NCI-H2227 treated with DMSO at 0.1 percent for 48 hours (cell line): ENCODE results near the gene NOMO2.
"Not testable (repeated sequence)": the region's sequence is repeated elsewhere in the genome, so short reads cannot be mapped to it uniquely, and the experiment has no call there.

Experiments used
- DNase-seq: peaks from one replicate; lab custom pipeline; 2025; lab: John Stamatoyannopoulos, UW

NOMO2 gene

GRCh38 chr16:18522637-18523036 lies 39.3 kb downstream of the NOMO2 start:
- DNase-seq, result not testable (repeated sequence)

DNA sequence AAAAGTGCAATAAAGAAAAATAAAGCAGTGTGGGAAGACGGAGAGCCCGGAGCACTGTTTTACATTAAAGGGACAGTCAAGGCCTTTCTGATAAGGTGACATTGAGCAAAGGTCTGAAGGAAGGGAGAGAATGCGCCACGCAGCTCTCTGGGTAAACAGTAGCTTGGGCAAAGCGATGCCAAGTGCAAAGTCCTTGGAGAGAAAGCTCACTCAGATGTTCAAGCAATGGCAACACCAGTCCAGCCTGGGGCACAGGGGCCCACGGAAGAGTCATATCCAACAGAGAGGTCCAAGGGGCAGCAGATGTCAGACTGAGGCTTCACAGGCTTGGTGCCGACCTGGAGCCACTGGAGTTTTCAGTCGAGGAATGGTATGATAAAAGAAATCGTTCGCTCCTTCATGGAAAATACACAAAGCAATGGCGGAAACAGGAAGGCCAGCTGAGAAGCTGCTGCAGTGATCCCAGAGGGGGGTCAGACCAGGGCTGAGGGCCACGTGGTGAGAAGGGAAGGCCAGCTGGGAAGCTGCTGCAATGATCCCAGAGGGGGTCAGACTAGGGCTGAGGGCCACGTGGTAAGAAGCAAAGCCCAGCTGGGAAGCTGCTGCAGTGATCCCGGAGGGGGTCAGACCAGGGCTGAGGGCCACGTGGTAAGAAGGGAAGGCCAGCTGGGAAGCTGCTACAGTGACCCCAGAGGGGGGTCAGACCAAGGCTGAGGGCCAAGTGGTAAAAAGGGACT lies 40.3 kb downstream of the NOMO2 start:
- not testable (repeated sequence) for DNase-seq

- DNase-seq, result not testable (repeated sequence)
These were observed 43.2 kb downstream of the NOMO2 start for GRCh38 chr16:18518536-18519283.

DNA sequence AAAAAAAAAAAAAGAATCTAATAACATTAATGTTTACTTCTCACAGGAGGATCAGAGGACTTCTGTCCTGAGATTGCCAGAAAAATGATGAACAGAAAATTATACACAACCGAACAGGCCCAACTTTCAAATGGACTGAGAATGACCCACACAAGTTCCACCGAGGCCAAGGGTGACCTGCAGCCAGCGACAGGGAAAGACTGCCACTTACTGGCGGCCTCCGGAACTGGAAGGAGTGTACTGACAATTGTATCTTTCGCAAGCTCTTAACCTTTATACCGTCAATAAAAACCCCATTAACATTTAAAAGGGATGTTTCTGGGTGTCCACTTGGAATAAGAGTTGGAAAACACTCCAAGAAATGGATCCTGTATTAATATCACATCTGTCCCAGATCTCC lies 63.5 kb downstream of the NOMO2 start:
- DNase-seq, result not testable (repeated sequence)

DNA sequence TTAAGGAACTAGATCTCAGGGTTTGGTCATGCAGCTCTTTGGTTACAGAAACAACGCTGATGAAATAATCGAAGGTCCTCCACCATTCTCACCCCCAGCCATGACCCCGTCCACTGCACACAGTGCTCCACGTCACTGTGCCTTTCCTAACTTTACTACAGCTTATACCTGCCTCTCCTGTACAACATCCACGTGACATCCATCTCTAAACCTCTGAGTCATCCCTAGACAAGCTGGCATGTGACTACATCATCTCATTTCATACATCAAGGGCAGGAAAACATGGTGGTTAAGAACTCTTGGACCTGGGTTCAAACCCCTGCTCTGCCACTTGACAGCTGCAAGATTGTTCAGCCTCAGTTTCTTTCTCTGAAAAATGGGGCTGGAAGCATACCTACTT lies 64.9 kb downstream of the NOMO2 start:
- DNase-seq, result not testable (repeated sequence)

DNA sequence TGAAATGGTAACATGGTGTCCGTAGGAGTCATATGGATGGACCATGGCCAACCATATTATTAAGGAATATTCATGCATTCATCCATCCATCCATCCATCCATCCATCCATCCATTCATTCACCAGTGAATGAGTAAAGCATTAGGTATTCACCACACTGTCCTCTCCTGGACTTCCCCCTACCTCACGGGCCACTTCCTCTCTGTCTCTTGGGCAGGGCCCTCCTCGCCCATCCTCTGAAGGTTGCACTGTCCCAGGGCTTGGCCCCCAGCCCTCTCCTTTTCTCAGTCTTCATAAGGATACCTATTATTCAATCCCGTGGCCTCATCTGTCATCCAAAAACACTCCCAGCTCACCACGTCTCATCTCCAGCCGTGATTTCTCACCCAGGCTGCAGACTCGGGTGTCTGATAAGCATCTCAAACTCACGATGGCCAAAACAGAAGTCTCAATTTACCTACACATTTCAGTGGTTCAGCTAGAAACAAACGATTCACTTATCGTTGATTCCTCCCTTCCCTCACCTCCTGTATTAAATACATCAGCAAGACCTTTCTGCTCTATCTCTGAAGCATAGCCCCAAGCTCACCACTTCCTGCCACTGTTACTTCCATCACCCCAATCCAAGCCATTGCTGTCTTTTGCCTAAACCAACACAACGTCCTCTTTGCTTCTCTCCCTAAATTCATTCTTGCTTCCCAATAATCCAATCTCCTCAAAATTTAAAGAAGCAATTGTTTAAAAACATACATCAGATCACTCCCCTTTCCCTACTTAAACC lies 69.6 kb downstream of the NOMO2 start:
- DNase-seq, result not testable (repeated sequence)

- not testable (repeated sequence) for DNase-seq
These were observed 125.9 kb downstream of the NOMO2 start for GRCh38 chr16:18436025-18436424.

DNA sequence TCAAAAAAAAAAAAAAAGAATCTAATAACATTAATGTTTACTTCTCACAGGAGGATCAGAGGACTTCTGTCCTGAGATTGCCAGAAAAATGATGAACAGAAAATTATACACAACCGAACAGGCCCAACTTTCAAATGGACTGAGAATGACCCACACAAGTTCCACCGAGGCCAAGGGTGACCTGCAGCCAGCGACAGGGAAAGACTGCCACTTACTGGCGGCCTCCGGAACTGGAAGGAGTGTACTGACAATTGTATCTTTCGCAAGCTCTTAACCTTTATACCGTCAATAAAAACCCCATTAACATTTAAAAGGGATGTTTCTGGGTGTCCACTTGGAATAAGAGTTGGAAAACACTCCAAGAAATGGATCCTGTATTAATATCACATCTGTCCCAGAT lies 146.1 kb downstream of the NOMO2 start:
- not testable (repeated sequence) for DNase-seq

GRCh38 chr16:18409532-18410293 lies 152.2 kb downstream of the NOMO2 start:
- not testable (repeated sequence) for DNase-seq

GRCh38 chr16:18401851-18402657 lies 159.8 kb downstream of the NOMO2 start:
- not testable (repeated sequence) for DNase-seq

DNA sequence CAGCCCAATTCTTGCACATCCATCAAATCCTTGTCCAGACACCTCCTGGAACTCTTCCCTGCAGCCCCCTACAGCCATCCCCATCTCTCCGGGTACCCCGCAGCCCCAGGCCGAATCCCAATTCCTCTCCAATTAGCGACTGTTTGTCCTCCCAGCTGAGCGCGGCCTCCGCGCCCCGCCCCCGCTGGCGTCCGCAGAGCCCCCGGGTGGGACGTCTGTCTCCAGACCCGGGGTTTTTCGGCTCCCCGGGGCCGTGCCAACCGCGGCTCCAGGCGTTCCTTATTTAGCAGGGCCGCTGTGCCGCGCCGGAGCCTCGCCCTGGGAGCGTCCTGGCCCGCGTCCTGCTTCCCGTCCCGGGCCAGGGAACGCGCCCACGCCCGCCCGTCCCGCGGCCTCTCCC lies 160.7 kb downstream of the NOMO2 start:
- not testable (repeated sequence) for DNase-seq

GRCh38 chr16:18394363-18394762 lies 167.5 kb downstream of the NOMO2 start:
- not testable (repeated sequence) for DNase-seq

GRCh38 chr16:18387767-18388166 lies 174.1 kb downstream of the NOMO2 start:
- not testable (repeated sequence) for DNase-seq

- not testable (repeated sequence) for DNase-seq
These were observed 175.4 kb downstream of the NOMO2 start for GRCh38 chr16:18386517-18386916.

DNA sequence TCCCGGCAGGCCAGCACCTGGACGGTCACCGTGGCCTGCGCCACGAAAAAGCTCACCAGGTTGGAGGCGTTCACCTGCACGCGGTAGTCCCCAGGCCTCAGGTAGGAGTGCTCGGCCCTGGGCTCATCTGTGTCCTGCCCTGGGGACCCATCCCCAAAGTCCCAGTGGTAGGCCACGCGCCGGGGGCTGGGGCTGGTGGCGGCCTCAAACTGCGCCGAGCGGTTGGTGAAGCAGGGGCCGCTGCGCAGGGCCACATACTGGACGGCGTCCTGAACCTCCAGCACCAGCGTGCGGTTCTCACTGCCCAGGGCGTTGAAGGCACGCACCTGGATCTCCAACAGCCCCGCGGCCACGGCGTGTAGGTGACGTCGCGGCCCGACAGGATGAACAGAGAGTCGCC lies 176.6 kb downstream of the NOMO2 start:
- DNase-seq, result not testable (repeated sequence)

- not testable (repeated sequence) for DNase-seq
These were observed 177.0 kb downstream of the NOMO2 start for GRCh38 chr16:18384869-18385268.

- not testable (repeated sequence) for DNase-seq
These were observed 177.7 kb downstream of the NOMO2 start for GRCh38 chr16:18384098-18384636.

DNA sequence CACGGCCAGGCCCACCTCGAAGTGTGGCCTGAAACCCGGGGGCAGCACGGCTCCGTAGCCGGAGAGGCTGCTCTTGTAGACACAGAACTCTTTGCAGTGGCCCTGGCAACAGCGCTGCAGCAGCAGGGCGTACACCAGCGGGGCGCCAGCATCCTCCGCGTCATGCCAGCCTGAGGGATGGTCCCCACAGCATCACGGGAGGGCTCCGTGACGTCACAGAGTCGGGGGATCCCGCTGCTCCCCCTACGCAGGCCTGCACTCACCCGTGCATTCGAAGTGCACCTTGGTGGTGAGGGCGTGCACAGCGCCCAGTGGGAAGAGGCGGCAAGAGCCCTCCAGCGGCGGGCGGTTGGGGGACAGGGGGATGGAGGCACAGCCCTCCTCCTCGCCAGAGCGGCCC lies 179.2 kb downstream of the NOMO2 start:
- not testable (repeated sequence) for DNase-seq
